CD4-positive, alpha-beta T cell treated with Interleukin-17A for 1 hour (primary cell): ENCODE data around the gene HEATR3.

Experiments used
- DNase-seq: peaks from one replicate; pipeline ENCODE4 v3.0.0-alpha.2; 2020

Gene HEATR3

DNA sequence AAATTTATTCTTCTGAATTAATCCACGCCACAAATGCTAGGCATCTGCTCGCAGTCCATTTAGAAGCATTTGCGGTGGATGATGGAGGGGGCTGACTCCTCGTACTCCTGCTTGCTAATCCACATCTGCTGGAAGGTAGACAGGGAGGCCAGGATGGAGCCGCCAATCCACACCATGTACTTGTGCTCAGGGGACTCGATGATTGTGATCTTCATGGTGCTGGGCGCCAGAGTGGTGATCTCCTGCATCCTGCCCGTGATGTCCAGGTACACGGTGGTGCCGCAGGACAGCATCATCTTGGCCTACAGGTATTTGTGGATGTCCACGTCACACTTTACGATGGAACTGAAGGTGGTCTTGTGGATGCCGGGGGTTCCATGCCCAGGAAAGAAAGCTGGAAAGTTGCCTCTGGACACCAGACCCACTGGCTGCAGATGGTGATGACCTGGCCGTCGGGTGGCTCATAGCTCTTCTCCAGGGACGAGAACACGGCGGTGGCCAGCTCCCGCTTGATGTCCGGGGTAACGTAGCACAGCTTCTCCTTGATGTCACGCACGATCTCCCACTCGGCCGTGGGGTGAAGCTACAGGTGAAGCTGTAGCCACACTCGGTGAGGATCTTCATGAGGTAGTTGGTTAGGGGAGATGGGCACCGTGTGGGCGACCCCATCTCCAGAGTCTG, 7.5 kb upstream of the HEATR3 start:
- no peak for DNase-seq

DNA sequence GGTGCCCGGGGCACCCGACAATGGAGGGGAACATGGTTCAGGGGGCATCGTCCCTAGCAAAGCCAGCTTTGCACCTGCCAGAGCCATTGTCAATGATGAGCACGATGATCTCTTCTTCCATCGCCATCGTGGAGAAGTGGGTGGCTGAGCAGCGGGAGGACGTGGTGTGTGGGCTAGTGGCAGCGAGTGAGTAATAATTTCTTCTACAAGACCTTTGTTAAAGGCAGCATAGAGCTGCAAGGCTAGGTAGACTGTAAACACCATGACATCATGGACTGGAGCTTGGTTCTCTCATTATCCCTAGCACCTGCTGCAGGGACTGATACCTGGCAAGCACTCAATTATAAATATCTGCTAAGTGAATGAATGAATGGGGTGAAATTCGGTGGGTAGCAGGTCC, 6.7 kb upstream of the HEATR3 start:
- DNase-seq = no peak

DNA sequence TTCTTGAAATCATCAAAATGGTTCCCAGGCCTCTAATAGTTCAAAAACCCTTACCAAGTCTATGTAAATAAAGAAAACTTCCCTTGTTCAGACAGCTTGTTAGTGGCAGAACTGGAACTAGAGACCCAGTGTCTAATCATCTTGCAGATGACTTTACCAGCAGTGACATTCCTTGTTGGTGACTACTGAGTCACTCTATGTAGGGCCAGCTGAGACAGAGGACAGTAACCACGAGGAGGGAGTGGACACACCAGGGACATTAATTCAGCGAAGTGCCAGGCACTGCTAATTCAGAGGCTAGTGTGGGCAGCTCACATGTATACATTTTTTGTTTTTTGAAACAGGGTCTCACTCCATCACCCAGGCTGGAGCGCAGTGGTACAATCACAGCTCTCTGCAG, 6.1 kb upstream of the HEATR3 start:
- DNase-seq = no peak

DNA sequence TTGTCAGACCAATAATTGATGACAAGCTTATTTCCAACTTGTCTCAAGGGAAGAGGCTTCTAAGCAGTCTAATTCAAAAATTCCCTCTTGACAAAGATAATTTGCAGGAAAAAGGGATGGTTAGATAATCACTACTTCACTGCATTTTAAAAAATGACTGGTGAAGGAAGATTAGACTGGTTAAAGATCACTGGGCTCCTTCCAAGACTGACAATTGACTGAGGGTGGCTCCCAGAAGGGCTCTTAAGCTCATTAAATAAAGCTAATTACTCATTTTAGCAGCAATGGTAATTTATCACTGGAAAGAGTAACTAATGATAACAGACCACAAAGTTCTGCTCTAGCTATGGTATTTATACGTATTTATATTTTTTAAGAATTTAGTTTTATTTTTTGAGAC, 4.4 kb upstream of the HEATR3 start:
- DNase-seq = no peak

DNA sequence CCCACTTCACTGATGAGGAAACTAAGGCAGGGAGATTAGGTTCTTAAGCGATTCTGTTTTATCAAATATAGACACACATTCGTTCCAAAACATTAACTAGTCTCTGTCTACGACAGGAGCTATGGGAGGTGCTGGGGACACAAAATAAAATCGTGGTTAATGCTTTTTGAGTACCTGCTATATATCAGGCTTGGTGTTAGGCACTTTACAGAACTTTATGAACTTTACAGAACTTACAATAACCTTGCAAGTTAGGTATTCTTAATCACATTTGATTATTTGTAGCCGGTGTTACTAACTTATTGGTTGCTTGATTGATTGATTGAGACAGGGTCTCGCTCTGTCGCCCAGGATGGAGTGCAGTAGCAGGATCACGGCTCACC, 538 bp upstream of the HEATR3 start:
- no peak for DNase-seq

DNA sequence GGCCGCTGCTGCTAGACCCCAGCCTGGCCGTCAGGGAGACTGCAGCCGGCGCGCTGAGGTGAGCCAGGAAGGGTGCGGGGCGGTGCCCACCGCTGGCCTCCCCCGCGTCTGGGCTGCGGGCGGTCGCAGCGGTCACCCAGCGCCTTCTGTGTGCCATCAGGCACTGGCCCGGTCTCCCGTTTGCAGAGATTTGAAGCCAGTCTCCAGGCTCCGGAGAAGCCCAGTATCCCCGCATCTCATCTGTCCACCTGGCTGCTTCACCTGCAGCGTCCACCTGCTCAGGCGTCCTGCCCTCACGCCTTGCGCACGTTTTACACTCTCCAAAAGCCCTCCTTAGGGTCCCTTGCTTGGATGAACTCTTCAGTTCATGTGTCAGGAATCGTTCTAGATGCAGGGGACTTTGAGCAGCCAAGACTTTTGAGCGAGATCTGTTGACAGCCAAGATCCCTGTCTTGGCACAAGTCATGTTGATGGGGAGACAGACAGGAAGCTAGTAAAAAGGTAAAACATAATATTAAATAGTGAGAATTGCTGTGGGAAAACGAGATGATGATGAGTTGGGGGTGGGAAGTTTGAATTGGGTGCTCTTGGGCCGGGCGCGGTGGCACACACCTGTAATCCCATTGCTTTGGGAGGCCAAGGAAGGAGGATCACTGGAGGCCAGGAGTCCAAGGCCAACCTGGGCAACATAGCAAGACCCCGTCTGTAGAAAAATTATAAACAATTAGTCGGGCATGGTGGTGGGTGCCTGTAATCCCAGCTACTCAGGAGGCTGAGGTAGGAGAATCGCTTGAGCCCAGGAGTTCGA, 916 bp downstream of the HEATR3 start:
- DNase-seq = no peak

DNA sequence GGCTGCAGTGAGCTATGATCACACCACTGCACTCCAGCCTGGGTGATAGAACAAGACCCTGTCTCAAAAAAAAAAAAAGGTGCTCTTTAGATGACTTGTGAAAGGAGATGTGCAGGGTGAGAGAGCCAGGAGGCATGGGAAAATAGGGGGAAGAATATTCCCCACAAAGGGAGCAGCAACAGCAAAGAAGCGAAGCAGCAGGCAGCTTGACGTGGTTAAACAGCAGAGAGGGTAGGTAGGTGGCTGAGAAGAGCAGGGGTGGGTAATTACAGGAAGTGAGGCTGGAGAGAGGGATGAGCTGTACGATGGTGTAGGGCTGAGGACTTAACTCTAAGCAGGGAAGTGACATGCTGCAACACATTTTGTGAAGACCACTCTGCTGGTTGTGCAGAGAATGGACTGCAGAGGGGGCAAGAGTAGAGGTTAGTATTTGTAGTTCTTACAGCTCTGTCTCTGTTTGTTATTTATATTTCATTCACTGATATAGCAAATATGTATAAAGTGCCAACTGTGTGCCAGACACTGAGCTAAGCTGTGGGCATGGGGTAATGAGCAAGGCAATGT, 1.6 kb downstream of the HEATR3 start:
- peak; percentile 45 for DNase-seq

DNA sequence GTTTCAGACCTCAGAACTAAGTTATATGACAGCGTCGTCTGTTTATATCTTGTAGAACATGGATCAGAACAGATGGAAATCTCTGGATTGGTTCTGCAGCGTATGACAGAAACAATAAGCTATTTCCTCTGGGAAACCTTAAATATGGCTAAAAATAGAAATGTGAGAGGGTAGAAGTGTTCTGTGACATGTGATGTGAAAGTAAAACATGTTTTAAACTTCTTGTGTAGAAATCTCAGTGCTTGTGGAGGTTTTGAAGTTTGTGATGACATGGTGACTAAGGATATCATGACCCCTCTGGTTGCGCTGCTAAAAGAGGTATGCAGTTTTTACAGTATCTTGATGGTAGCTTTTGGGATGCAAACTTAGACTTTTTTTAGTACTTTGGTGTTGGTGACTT, 2.8 kb downstream of the HEATR3 start:
- DNase-seq = no peak

DNA sequence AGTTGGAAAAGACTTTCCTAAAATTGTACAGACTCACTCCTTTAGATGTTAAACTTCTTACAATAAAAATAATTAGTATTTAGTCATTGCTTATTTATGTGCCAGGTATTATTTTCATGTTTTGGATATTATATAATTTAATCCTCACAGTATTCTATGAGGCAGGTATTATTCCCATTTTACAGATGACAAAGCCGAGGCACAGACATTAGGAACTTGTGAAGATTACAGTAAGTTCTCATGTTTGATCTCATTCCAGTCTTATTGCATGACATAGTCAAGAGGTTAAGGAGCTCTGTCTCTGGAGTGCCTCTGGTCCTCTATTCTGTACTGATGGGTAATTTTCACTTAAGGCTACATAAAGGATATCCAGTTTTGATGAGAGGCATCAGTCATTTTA, 3.3 kb downstream of the HEATR3 start:
- DNase-seq = no peak

DNA sequence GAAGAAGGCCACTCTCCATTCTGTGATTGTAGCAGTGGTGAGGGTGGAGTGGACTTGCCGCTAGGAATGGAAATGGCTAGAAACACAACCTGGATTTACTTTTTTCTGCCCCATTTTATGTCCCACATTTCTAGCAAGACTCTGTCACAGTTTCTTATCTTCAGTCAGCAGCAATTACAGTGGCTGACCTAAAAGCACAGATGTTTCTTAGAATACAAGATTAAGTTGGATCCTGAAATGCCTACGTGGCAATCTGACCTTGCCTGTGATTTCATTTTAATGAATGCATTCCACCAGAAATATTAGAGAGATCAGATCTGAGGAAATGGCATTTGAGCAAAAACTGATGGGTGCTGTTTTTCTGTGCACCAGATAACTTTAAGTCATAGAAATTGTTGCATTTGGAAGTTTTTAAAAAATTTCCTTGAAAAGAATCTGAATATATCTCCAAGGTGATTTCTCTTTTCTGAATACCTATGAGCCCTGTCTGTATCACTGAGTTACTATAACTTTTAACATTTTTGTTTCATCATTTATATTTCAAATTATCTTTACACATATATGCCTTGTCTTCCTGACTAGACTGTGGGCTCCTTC, 5.4 kb downstream of the HEATR3 start:
- no peak for DNase-seq

DNA sequence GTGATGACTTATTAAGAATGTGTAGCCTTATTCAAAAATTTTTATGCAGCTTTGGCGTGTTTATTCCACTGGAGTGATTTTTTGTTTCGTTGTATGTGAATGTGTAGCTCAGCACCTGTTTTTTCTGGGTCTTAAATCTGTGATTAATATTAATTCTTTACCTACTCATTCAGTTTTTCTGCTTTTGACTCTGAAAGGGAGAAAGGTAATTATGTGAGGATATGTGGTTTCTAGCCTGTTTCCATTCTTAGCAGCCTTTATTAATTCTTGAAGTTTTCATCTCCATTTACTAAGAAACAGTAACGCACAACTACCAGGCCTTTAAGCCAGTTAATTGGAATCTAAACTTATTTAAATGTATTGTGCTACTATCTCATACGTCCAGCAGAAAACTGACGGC, 7.0 kb downstream of the HEATR3 start:
- no peak for DNase-seq

DNA sequence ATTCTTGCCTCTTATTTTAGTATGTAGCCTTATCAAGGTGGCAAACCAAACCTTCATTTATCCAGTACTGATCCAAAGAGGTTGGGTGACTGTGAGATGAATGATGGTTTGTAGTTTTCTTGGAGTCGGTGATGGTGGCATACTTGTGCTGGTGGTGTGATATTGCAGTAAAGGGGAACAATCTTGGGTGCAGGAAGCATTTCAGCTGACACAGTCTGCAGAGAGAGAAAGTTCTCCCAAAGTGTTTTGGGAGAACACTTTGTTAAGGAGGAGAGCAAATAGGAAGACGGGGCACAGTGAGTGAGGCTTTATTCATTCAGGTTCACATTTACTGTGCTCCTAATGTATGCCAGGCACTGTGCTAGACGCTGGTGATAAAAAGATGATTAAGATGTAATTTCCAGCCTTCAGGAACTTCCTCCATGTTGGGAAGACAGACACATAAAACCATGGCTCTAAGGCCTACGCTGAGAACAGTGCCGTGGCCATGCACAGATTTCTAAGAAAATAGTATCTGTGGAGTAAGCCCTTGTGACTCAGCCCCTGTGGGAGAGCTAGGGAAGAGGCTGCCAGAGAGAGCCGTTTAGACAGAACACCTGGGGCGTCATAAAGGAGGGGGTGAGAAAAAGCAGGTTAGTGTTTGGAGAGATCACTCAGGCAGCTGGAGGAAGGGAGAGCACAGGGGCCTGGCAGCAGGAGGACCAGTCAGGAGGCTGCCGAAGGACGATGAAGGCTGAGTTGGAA, 13.8 kb downstream of the HEATR3 start:
- DNase-seq = no peak

DNA sequence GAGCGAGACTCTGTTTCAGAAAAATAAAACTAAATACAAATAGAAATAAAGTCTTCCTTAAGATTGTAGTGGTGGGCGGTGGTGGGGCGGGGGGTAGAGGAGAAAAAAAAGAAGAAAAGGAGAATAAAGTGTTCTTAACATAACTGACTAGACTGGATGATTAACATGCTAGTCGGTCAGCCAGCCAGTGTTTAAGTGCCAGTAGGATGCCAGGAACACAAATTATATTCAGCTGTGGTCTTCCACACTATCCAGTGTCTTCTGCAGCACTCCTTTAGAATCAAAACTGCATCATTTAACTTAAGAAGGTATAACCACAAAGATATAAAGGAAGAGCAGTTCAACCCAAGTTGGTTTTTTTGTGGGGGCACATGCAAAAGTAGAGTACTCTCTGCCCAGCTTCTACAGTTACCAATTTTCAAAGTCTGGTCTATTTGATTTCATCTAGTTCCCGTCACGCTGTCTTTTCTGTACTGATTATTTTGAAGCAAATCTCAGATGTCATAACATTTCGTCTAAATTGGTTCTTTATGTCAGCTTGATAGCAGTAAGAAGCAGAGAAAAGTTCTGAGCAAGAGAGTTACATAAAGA, 15.8 kb downstream of the HEATR3 start:
- DNase-seq = no peak

DNA sequence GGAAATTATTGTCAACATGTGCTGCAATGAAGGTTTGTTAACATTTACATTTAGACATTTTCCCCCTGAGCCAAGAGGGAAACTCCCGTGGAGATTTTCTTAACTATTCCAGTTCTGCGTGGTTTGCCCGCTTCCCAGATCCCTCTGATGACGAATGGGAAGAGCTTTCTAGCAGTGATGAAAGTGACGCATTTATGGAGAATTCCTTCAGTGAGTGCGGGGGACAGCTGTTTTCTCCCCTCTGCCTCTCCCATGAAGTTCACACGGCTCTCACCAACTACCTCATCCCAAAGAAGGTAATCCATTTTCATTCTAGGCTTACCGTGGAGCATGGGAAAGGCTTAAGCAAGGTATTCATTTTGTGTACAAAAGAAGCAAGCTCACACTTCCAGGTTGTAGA, 18.2 kb downstream of the HEATR3 start:
- DNase-seq = no peak

DNA sequence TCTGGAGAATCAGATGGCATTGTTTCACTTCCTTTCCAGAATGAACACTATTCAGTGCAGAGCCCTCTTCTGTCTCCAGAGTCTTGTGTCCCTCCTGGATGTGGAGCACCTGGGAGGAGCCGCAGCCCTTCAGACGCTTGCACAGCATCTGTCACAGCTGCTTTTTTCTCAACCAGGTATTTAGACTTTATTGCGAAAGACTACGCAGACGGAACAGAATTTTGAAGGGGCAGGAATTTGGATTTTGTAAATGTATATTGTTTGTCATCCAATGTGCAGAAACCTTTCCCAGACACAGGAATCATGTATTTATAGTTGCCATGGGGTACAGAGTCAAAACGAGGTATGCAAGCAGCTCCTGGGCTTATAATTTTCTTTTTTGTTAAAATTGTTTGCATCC, 20.4 kb downstream of the HEATR3 start:
- no peak for DNase-seq

DNA sequence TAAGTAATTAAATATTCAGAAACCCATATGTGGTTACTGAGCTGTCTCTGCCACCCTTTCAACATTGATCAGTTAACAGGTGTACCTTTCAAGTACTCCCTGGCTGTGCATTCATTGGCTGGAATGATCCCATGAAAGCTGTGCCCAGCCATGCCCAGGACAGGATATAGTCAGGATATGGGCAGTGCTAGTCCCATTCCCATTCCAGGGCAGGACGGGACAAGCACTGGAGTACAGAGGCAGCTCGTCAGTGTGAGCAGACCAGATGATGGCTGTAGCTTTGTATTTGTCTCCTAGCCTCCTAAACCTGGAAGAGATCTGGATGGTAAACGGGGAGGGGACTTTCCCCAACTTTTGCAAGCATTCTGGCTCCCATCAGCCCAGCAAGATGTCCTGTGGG, 22.5 kb downstream of the HEATR3 start:
- DNase-seq = no peak

DNA sequence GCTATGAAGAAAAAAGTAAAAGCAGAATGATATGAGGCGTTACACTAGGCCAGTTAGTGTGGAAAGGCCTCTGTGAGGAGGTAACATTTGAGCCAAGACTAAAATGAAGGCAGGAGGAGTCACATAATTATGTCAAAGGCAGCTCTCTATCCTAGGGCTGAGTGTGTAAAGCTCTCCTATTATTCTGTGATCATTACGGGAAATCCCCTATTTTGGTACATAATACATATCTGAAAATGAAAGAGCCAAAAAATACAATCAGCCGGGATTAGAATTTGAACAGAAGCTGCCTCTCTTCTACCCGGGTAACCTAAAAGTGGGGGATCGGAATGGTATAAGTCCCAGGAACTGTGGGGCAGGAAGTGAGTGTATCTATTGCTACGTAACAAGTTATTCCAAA, 27.1 kb downstream of the HEATR3 start:
- DNase-seq = no peak

DNA sequence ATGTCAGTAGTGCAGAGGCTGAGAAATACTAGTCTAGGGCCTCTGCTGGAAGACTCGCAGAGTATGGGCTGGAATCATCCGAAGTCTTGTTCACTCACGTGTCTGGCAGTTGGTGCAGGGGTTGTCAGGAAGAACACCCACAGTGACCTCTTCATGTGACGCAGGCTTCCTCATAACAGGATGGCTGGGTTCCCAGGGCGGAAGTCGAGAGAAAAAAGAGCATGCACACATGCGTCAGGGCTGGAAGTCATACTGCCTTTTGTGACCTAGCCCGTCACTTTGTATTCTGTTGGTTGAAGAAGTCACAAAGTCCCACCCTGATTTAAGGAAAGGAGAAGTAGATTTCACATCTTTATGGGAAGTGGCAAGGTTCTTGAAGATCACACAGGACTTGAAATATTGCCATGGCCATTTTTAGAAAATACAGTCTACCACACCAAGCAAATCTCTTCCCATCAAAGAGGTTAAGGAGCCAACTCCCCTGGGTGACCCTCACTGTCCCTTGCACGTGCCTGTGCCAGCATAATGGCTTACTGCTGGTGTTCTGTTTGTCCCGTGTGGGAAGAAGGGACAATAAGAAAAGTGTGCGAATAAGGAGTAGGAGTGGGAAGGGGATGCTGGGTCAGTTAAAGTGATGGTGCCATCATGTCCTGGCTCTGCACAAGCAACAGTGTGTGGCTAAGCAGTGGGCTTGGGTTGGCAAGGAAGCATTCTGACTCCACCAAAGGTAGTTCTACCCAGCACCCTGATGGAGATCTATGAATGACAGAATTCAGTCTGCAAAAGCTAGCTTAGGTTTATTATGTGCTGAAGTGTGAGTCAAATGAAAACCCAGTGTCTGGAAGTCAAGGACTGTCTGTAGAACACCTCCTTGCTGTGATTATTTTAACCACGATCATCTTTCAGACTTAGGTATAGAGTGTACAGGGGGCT, 28.1 kb downstream of the HEATR3 start:
- peak; percentile 47 for DNase-seq

DNA sequence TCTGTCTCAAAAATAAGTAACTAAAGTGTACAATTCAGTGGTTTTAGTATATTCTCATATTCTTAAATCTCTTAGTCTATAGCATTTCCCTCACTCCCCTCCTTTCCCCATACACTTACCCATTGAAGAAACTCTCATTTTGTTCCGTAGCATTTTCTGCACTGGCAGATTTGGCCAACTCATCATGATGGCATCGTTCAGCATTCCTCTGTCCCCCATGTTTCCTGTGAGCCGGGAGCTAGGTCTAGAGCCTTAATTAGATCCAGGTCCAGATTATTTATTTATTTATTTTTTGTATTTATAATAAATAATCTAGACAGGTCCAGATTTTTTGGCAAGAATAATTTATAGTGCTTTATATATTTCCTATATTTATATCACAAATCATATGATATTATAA, 31.0 kb downstream of the HEATR3 start:
- DNase-seq = no peak

DNA sequence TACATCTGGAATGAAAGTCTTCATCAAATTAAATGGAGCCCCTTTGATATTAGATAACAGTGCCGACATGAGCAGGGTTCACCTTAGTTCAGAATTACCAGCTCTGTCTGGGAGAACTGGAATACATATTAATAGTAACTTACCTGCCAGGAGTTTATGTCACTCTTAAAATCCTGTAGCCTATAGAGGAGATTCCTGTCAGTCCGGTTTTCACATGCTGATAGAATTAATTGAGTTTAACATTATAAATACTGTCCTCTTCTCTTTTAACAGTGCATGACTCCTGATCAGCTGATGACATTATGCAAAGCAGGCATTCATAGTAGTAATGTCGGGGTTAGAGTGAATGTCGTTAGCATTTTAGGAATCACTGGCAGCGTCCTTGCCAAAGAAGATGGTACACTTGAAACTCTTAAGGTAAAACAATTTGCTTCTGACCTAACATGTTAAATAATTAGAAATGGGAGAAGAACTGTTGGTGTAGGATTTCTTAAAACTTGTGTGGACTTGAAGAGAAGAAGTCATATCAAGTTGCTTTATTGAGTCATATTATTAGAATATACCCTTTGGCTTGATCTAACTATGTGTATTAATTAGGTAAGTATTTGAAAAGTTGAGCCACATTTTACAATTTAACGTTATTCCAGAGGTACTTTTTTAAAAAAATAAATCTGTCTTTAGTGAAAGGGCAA, 34.3 kb downstream of the HEATR3 start:
- DNase-seq = no peak
